ENCODE data around the gene DAAM1.

DAAM1 gene

DNA sequence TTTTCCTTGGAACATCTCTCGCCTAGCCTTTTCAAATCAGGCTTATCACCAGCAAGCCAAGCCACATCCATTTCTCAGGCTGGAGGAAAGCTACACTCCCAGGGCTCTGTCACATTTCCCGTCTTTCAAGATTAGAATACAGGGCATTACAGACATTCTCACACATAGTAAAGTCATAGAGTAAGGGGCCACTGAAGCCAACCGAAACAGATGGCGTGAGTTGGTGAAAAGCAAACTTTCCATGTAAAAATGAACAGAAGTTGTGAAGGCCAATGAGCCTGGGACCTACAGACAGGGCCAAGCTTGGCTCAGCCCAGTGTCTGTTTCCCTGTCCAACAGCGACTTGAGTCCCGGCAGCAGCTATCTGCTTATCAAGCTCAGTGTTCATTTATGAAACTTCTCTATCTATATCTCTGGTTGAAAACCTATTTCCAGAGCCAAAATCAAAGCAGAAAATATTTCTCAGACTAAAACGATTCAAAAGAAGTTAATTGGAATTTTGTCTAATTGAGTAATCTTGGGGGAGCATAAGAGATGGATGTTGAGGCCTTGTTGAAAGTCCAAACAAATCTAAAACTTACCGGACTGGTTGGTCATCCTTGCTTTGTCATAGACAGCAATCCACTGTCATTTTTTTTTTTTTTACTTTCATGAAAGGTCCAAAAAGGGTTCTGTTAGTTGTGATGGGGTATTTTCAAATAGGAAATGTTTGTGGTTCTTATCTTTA lies 105.6 kb downstream of the DAAM1 start:
- DNase-seq = no peak

DNA sequence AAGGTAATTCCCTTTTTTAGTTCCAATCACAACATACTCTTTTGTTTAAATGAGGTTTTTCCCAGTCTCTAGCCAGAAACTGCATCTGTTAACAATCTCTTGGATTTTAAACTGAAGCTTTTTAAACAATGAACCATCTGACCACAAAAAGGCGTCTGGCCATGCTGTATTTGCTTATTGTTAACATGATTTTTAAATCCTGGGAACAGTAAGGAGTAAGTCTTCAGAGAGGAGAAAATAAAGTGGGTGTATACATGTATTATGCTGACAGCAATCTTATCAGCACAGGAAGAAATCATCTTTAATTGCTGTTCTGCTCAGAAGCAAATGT lies 106.2 kb downstream of the DAAM1 start:
- DNase-seq = no peak

DNA sequence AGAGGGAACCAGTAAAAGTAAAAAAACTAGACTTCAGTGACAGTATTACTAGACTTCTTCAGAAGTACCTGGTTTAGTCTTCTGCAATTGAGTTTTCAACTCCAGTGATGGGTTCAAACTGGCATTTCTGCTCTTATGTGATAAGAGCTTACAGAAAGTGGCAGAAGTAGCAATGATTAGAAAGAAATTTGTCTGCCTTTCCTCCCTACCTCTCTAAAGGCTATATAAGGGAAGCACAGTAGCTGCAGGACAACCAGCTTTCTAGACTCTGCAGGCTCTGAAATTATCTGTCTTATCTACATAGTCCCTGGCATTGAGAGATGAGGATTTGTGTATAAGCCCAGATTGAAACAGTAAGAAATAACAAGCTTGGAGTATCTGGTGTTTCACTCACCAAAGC lies 107.5 kb downstream of the DAAM1 start:
- DNase-seq = no peak

DNA sequence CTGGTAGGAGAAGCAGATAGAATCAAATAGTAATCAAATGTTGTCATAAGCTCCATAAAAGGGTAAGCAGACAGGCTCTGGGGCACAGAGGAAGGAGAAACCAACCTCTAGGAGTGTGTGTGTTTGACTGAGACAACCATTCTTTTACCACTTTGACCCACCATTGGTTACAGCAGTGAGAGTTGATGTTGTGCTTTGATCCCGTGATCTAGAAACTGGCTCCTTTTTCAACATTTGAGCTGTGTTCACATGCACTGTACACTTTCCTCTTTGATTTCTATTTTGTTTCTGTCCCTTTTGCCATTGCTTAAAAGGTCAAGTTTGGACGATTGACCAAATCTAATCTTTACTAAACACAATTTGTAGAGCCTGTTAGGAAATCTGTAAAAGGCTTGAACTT lies 108.0 kb downstream of the DAAM1 start:
- DNase-seq = no peak

DNA sequence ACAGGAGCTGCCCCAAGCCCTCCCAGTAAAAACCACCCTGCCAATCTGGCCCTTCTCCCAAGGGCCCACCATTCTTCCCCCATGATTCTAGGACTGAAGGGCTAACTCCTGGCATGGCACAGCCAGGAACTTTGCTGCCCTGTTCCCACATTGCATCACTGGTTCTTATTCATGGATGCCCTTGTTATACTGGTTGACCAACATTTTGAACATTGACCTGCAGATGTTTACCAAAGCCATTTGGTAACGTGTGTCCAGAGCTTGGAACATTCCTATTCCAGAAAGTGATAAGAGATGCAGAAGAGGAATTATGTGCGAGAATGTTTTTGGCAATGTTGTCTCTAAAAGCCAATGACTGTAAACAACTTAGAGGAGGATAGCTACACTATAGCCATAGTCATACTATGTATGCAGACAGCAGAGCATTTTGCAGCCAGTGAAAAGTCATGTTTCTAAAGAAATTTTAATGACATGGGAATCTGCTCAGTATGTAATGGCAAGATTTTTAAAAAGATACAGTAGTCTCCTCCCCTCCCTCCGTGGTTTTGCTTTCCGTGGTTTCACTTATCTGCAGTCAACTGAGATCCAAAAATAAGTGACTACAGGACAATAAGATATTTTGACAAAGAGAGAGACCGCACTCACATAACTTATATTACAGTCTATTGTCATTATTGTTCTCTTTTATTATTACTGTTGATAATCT lies 108.8 kb downstream of the DAAM1 start:
- no peak for DNase-seq

DNA sequence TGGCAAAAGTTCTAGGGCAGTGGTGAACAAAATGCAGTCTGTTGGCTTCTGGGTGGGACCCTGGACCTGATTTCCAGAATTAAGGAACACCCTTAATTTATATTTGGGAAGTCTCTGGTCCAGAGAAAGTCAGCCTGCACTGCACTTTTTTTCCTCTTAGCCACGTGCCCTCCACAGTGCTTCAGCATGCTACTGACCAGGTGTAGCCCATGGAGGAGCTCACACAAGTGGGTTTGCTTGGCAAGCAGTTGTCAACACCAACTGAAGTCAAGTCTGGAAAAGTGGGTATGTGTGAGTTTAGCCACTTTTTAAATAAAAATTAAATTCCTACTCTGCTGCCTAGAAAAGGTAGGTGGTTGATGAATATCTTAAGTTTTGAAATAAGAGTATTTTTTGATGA lies 111.3 kb downstream of the DAAM1 start:
- no peak for DNase-seq

DNA sequence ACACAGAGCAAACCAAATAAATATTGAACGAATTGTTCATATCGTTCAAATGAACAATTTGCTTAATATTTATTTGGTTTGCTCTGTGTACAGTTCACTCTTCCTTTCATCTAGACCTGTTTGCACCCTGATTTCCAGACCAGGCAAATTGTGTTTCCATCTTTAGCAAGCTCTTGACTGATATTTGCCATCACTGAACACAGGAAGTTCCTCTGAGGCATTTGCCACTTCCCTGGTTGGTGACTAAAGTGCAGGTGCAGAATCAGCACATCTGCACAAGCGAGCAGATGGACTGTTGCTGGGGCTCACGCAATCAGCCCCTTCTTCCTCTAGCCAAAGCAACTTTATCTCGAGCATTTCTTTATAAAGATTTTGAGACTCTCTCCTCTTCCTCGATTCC lies 112.9 kb downstream of the DAAM1 start:
- no peak for DNase-seq

DNA sequence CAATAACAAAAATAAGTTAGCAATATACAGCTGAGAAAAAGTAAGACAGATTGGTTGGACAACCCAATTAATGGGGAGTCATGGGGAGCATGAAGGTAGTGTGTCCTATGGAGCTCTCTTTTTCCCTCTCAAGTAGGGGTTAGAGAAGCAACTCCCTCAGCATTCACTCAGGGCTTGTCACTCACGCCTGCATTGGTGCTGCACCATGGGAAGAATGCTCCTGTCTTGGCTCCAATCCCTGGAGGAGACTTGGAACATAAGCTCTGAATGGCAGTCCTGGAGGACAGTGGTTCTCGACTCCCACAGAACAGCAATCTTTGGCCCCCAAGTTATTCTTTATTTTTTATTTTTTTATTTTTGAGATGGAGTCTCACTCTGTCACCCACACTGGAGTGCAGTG lies 113.8 kb downstream of the DAAM1 start:
- no peak for DNase-seq

DNA sequence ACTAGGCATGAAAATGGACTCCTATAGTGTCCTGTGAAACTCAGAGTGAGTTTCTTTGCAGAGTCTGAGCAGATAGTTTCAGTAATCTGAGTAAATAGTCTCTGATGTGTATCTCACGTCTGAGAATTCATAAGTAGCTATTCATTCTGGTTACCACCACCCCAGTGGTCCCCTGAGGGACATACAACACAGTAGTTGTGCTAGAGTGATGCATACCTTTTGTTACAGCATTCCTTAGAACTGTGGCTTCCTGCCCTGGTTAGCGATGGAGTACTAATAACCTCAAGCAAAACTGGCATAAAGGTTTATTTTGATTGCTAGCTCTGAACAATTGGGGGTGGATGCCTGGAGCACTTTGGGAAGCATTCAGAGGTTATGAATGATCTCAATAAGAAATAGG lies 114.7 kb downstream of the DAAM1 start:
- no peak for DNase-seq

DNA sequence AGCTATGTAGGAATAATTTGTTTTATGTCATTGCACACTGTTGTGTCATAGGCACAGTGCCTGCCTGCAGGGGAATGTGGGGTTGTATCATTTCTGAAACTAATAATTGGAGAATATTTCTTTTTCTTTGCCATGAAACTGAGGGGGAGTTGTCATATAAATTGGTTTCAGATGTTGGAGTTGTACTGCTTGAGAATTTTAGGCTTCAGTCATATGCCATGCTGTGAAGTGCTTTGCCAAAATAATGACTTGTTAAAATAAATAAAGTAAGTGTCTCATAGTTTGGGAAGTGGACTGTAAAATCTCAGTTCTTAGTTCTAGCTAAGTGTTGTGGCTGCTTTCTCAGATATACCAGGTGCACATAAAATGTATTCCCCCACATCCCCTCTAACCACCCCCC lies 116.8 kb downstream of the DAAM1 start:
- DNase-seq = no peak

DNA sequence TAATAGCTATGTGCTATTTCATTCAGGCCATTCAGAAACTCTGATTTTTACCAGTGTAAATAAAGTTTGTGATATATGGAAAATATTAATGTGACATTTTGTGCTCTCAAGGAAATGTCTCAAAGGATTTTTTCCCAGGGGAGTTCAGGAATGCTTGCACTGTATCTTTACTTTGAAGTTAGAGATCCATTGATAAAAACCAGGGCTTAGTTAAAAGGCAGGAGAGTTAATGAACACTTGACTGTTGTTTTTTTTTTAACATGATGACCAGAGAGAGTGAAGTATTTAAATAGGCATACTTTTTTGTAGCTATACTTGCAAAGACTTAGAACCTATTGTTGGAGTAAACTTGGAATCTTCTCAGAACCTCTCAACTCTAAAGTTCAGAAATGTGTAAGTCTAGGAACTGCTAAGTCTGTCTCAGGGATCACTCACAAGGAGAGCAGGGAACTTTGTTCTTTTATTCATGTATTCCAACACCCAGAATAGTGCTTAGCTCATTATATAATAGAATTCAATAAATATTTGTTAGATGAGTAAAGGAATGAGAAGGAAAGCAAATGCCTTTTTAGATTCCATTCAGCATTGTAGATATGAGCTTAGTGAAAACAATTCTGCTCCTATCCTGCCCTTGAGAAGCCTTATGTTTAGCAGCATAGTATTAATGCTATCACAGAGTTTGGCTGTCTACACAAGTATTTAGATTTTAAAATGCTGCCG lies 117.5 kb downstream of the DAAM1 start:
- no peak for DNase-seq

DNA sequence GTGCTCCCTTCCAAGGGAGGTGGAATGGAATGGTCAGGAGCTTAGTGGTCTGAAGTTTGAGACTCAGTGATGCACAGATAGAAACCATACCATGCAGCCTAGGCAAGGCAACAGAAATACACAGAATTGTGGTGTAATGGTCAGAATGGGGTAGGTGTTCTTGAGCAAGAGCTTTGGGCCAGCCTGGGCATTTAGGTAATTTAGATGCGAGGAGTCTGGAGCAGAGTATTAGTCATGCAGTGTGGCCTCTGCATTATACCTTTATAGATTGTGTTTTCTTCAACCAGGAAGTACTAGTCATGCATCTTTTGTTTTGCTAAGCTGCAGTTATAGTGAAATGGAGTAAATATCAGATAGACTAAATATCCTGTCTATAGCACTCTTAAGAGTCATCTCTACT lies 118.3 kb downstream of the DAAM1 start:
- no peak for DNase-seq

DNA sequence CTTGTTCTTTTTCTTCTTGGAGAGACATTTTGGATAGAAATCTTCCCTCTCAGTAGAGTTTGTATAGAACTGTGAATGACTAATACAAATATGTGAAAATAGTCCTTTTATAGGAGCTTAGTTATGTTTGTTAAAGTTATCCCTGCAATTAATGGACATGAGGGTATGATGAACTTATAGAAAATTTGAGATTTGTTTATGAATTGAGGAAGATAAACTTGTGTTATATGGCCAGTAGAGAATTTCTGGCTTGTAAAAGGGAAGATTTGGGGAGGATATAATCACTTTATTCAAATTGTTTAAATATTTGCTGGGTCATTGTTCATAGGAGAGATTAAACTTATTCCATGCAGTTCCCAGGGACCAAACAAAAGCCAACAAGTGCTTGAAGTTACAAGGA lies 119.6 kb downstream of the DAAM1 start:
- no peak for DNase-seq

DNA sequence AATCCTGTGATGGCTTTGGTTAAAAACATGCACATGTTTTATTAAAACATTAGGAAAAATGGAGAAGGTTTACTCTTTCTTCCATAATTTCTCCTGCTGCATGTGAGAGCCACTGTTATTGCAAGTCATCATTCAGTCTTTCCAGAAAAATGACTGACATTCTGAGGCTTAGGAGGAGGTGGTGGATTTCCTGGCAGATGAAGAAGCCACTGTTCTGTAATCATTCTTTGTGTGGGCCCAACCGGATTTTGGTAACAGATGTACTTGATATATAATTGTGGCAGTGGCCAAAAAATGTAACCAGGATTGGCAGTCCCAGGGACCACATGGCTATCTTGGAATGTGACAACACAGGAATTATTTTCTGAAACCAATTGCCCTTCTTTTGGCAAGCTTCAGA lies 120.2 kb downstream of the DAAM1 start:
- no peak for DNase-seq

DNA sequence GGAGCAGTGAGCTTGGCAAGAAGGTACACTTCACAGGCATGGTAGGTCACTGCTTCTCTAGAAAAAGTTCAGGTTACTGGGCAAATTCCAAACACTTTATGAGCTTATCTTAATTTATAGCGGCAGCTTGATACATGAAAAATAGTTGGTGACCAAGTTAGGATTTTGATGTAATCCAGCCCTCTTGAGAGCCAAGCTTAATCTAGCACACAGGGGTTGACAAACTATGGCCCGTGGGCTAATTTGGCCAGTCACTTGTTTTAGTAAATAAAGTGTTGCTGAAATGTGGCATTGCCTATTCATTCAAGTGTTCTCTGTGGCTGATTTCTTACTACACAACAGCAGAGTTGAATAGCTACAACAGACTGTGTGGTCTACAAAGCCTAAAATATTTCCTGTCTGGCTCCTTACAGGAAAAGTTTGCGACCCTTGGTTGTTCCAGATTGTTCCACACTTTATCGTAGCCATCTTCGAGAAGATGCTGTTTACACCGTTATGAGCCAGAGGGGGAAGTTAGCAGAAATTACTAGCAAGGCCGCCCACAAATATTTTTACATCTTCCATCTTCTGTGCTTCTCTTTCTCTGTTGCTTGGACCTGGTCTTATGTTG lies 120.9 kb downstream of the DAAM1 start:
- DNase-seq = no peak

DNA sequence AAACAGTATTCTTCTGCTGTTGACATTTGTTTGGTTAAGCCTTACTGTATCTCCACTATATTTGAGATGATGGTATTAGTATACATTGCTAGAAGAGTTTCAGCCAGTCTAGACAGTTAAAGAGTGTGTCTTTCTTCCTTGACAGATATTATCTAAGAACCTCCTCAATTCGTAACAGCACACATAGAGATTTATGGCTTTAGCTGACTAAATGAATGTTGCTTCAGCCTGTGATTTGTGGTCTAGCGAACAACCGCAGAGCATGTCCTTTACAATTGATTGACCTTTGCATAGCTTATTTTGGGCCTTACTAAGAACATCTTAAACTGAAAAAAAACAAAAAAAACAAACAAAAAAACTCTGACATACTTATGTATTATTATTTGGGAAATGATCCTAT lies 122.2 kb downstream of the DAAM1 start:
- no peak for DNase-seq

DNA sequence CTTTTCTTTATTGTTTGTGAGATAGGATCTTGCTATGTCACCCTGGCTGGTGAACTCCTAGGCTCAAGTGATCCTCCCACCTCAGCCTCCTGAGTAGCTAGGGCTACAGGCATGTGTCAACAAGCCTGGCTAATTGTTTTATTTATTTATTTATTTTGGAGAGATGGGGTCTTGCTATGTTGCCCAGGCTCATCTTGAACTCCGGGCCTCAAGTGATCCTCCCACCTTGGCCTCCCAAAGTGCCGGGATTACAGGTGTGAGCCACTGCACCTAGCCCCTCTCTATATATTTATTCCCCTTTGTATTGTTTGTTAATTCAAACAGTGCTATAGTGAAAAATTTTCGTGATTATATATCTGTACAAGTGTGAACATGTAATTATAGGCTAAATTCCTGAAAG lies 123.3 kb downstream of the DAAM1 start:
- DNase-seq = no peak

DNA sequence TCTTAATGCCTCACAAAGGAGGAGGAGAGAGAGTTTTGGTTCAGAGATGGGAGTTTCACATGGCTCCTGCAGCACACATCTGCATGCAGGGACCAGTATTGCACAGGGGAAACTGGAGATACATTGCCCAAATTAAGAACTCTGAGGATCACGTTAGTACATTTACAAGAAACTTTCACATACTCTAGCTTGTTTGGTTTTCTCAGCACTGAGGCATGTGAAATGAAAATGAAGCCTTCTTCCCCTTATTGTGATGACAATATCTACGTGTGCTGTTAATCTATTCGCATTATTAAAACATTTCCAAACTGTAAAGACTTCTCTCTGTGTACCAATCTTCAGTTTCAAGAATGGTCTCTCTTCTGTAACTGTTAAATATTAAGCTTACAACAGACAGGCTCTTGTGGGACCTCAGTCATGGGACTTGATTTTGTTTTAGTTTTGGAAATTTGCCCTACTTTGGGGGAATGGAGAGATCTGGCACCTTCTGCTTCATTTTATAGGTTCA lies 124.7 kb downstream of the DAAM1 start:
- no peak for DNase-seq

DNA sequence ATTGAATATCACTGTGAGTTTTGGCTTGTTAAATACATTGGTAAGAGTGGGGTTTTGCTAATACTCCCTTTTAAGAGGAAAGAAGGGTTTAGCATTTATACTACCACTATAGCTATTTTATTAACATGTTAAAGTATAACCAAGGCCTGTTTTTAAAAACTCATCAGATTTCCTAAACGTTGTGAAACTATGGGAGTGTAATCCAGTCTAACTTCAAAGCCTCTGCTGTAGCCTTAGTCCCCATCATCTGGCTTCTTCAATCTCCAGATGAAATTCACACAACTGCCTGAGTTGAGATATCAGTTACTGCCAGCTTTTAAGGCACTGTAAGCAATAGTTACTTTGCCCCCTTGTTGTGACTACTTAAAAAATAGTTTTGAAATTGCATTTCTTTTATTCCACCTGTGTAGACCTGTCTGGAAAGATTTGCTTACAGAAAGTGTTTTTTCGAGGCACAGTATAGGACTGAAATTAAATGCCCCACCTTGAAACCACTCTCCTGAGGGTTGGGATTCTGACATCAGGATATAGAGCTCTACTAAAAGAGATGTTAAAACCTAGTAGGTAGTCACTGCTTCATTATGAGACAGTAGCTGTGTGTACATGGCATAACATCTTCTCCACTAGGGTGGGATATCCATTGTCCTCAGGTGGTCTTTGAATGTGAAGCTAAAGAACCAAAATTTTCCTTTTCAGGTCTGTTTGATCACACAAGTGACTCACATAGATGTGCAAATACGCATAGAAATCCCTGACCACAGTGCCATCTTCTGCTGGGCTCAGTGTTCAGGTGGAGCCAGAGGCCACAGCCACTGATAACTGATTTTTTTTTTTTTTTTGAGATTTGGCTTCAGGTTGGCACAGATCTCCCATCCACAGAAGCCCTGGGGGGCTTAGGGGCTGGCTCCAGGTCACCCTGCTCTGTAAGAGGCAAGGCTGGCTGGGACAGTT lies 125.5 kb downstream of the DAAM1 start:
- DNase-seq = no peak

DNA sequence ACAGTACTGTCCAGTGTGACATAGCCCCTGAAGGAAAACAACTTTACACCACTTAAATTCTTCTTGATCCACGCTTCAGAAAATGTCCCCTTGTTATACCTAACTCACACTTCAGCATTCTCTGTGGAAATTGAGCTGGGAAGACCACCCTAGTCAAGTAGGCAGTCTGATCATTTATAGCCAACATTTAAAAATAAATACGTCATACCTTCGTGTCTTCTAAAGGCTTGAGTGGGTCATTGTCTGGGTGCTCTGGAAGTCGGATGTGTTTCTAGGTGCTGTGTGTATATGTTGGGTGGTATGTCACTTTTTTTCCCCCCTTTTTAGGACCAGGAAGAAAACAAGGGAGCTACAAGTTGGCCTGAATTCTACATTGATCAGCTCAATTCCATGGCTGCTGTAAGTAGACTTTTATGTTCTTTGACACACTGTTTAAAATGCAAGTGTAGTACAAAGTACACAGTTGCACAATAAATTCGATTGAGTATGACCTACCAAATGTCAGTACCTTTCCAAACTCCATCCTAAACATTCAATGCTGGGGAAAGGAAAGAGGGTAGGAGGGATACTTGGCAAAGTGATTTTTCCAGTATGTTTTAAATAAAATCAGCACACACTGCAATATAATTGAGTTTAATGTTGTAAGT lies 126.6 kb downstream of the DAAM1 start:
- DNase-seq = no peak

DNA sequence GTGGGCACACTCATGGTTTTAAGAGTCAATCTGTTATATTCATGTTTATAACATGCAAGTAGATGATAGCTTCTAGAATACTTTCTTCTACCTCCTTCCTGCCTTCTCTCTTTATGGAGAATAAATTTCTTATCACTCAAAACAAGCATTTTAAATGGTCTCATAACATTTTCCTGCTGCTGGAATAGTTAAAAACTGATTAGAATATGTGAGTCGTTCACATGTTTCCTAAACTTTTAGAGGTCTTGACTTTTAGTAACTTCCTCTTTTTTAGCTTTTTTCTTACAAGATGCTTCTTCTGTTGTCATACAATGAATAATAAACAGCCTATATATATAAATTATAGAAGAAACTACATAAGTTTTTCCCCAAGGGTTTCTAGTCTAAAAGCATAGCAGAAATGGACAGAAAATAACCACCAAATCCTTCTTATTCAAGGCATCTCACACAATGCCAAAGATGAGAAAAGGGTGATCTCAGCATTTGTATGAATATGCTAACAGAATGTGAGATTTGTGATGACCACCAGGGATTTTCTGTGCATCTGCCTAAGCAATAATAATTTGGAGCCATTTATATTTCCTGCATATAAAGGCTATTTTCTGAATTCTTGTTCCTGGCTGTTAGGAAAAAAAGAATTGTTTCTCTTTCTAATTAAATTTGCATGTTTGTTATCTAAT lies 127.8 kb downstream of the DAAM1 start:
- DNase-seq = no peak
